ENCODE measurements around the gene ANK3.

GRCh38 chr10:60343254-60343653, 46.4 kb downstream of the ANK3 start:
- TF ChIP-seq CTCF (IDR thresholded peaks at IDR 0.05; ENCODE audit: extremely low read depth in 1 of 2, insufficient read depth in 1 of 2, low read depth in 1 of 2, low read length in 2 of 2) (no peak), POLR2AphosphoS5 (IDR thresholded peaks at IDR 0.05; ENCODE audit: insufficient read depth, low read depth, low read length) (no peak), POLR2A (IDR thresholded peaks at IDR 0.05; ENCODE audit: low read depth, low read length) (no peak), EZH2 (IDR thresholded peaks at IDR 0.05; ENCODE audit: borderline replicate concordance, low read depth, low read length, severe bottlenecking) (no peak), GATA2 (IDR thresholded peaks at IDR 0.05; ENCODE audit: insufficient read depth, insufficient read length, low read depth, low read length) (no peak), JUN (IDR thresholded peaks at IDR 0.05; ENCODE audit: borderline replicate concordance, insufficient read depth, insufficient read length, low read depth) (no peak)
